HG03139 (cell line): Measurements from ENCODE around the gene AR.
"Not testable (repeated sequence)": the region's sequence is repeated elsewhere in the genome, so short reads cannot be mapped to it uniquely, and the experiment has no call there.

Source experiments
- ATAC-seq: cut with Tn5 transposase; IDR thresholded peaks from one replicate; pipeline ENCODE4 v1.9.1; 2021; ENCODE audit not compliant: unreplicated experiment

The AR gene

GRCh38 chrX:67636532-67636931, 92.7 kb downstream of the AR start:
- ATAC-seq = no peak

- not testable (repeated sequence) for ATAC-seq
These were observed 93.5 kb downstream of the AR start for GRCh38 chrX:67637293-67637692.

- ATAC-seq = no peak
These were observed 104.5 kb downstream of the AR start for GRCh38 chrX:67648361-67648760.

GRCh38 chrX:67651437-67652142, 107.8 kb downstream of the AR start:
- ATAC-seq = no peak

- no peak for ATAC-seq
These were observed 108.7 kb downstream of the AR start for GRCh38 chrX:67652543-67652942.

- ATAC-seq = no peak
These were observed 110.5 kb downstream of the AR start for GRCh38 chrX:67654301-67654700.

GRCh38 chrX:67665583-67665982, 121.8 kb downstream of the AR start:
- no peak for ATAC-seq

- not testable (repeated sequence) for ATAC-seq
These were observed 126.9 kb downstream of the AR start for GRCh38 chrX:67670717-67671116.

GRCh38 chrX:67673741-67674274, 130.0 kb downstream of the AR start:
- no peak for ATAC-seq

- ATAC-seq = no peak
These were observed 130.9 kb downstream of the AR start for GRCh38 chrX:67674741-67675140.

GRCh38 chrX:67684136-67684535, 140.3 kb downstream of the AR start:
- ATAC-seq = no peak

GRCh38 chrX:67692246-67692645, 148.4 kb downstream of the AR start:
- ATAC-seq = no peak

GRCh38 chrX:67693928-67694327, 150.1 kb downstream of the AR start:
- no peak for ATAC-seq

- ATAC-seq = no peak
These were observed 153.6 kb downstream of the AR start for GRCh38 chrX:67697452-67697851.

- ATAC-seq = no peak
These were observed 156.8 kb downstream of the AR start for GRCh38 chrX:67700602-67701001.

- ATAC-seq = no peak
These were observed 170.2 kb downstream of the AR start for GRCh38 chrX:67714004-67714403.

- no peak for ATAC-seq
These were observed 173.8 kb downstream of the AR start for GRCh38 chrX:67717571-67717970.

GRCh38 chrX:67718926-67719325, 175.1 kb downstream of the AR start:
- ATAC-seq = no peak

- no peak for ATAC-seq
These were observed 176.5 kb downstream of the AR start for GRCh38 chrX:67720344-67720743.

- no peak for ATAC-seq
These were observed 177.5 kb downstream of the AR start for GRCh38 chrX:67721321-67721720.

- ATAC-seq = no peak
These were observed 179.9 kb downstream of the AR start for GRCh38 chrX:67723580-67724351.
